GM23338 (cell line): ENCODE data around the gene UBE2Q2. TPM values are rescaled to one million over a fixed set of nuclear protein-coding genes. Genes with fewer than 3 reads are reported as not detected.

ENCODE experiments used
- ATAC-seq: fragments of 200-7000 bp; cut with Tn5 transposase; 3 replicates; pipeline ENCODE4 v1.9.1; 2020
- DNase-seq: peaks from one replicate; pipeline ENCODE4 v3.0.0-alpha.2; 2015; ENCODE audit warnings: low spot score
- H2AFZ ChIP-seq: fragments of 200-600 bp; sonication (generic); 2 replicates; pipeline ENCODE4 v1.8.0; 2016; ENCODE audit warnings: antibody characterized with exemption, mild to moderate bottlenecking, moderate library complexity
- H3F3A ChIP-seq: fragments of 200-600 bp; sonication (generic); replicated peaks from 2 replicates; pipeline ENCODE4 v1.8.0; 2017; ENCODE audit warnings: antibody characterized with exemption, mixed run types, low read depth
- H3K27ac ChIP-seq: fragments of 200-600 bp; sonication (generic); 2 replicates; pipeline ENCODE4 v1.6.1; 2016; ENCODE audit warnings: low read depth
- H3K27me3 ChIP-seq: fragments of 200-600 bp; sonication (generic); 2 replicates; pipeline ENCODE4 v1.8.0; 2016; ENCODE audit warnings: mild to moderate bottlenecking, mixed run types, moderate library complexity; ENCODE audit not compliant: insufficient read depth
- H3K36me3 ChIP-seq: fragments of 200-600 bp; sonication (generic); 2 replicates; pipeline ENCODE4 v1.8.0; 2016; ENCODE audit warnings: mild to moderate bottlenecking; ENCODE audit not compliant: insufficient read depth
- H3K4me1 ChIP-seq: fragments of 200-600 bp; sonication (generic); 2 replicates; pipeline ENCODE4 v1.8.0; 2016; ENCODE audit warnings: mild to moderate bottlenecking, moderate library complexity; ENCODE audit not compliant: insufficient read depth
- H3K4me2 ChIP-seq: fragments of 200-600 bp; sonication (generic); 2 replicates; pipeline ENCODE4 v1.7.1; 2017; ENCODE audit warnings: mixed run types
- H3K4me3 ChIP-seq: fragments of 200-600 bp; sonication (generic); 2 replicates; pipeline ENCODE4 v1.6.1; 2016; ENCODE audit warnings: mixed run types
- H3K79me2 ChIP-seq: fragments of 200-600 bp; sonication (generic); replicated peaks from 2 replicates; pipeline ENCODE4 v1.8.0; 2017; ENCODE audit warnings: mild to moderate bottlenecking; ENCODE audit not compliant: insufficient read depth
- H3K9me2 ChIP-seq: fragments of 200-600 bp; sonication (generic); 2 replicates; pipeline ENCODE4 v1.8.0; 2017; ENCODE audit not compliant: insufficient read depth
- H4K20me1 ChIP-seq: fragments of 200-600 bp; sonication (generic); replicated peaks from 2 replicates; pipeline ENCODE4 v1.8.0; 2017; ENCODE audit warnings: mild to moderate bottlenecking; ENCODE audit not compliant: insufficient read depth
- H3K27ac Mint-ChIP-seq: 2 replicates; pipeline ENCODE4 v1.8.0; 2020; ENCODE audit warnings: inconsistent platforms, mild to moderate bottlenecking, moderate library complexity, mixed read lengths
- H3K27me3 Mint-ChIP-seq: 3 replicates; pipeline ENCODE4 v1.8.0; 2022; ENCODE audit warnings: low read depth, mild to moderate bottlenecking, moderate library complexity, mixed read lengths, inconsistent platforms; ENCODE audit not compliant: insufficient read depth, poor library complexity
- H3K36me3 Mint-ChIP-seq: 3 replicates; pipeline ENCODE4 v1.8.0; 2021; ENCODE audit warnings: low read depth, mild to moderate bottlenecking, inconsistent platforms, moderate library complexity, mixed read lengths
- H3K4me1 Mint-ChIP-seq: 3 replicates; pipeline ENCODE4 v1.8.0; 2020; ENCODE audit warnings: mild to moderate bottlenecking, inconsistent platforms, mixed read lengths
- H3K4me3 Mint-ChIP-seq: 3 replicates; pipeline ENCODE4 v1.8.0; 2021; ENCODE audit warnings: moderate library complexity, mild to moderate bottlenecking, inconsistent platforms, mixed read lengths
- H3K9me3 Mint-ChIP-seq: 3 replicates; pipeline ENCODE4 v1.8.0; 2020; ENCODE audit warnings: moderate library complexity, mild to moderate bottlenecking, inconsistent platforms, mixed read lengths
- EZH2 ChIP-seq: fragments of 200-600 bp; sonication (generic); IDR thresholded peaks from one replicate; pipeline ENCODE4 v1.8.0; 2017; ENCODE audit warnings: antibody characterized with exemption, mild to moderate bottlenecking, low read depth; ENCODE audit not compliant: unreplicated experiment
- EZH2phosphoT487 ChIP-seq: fragments of 200-600 bp; sonication (generic); IDR thresholded peaks from one replicate; pipeline ENCODE4 v1.8.1; 2018; ENCODE audit warnings: antibody characterized with exemption; ENCODE audit not compliant: unreplicated experiment
- REST ChIP-seq: IDR thresholded peaks from one replicate; pipeline ENCODE4 v1.6.1; 2018; ENCODE audit warnings: antibody characterized with exemption; ENCODE audit not compliant: unreplicated experiment
- ZNF462 ChIP-seq: fragments of 250-450 bp; sonication (Bioruptor Pico); IDR thresholded peaks from 2 replicates; pipeline ENCODE4 v1.5.0; 2020; ENCODE audit warnings: mild to moderate bottlenecking, moderate library complexity
- polyA plus RNA-seq: library from polyadenylated mRNA; unstranded; fragments of >200 nt; fragmentation: Nextera tagmentation; extraction: Ambion mirVana; gene quantifications from 2 replicates; pipeline ENCODE4 v1.2.1, GENCODE V29; 2016
- total RNA-seq: library from RNA; depleted of rRNA; stranded (reverse); fragments of >200 nt; shearing (Covaris generic); gene quantifications from 2 replicates; pipeline ENCODE4 v1.2.3, GENCODE V29; 2014

The UBE2Q2 gene
- total and polyA plus RNA-seq, 2 experiments from 2014 or later, result 23.7 to 29.3 TPM

GRCh38 chr15:75926931-75927330 lies 83.7 kb downstream of the UBE2Q2 start:
- Histone ChIP-seq H3K27me3 (no peaks in the 10 kb centered on the region), H3K4me1 (peaks cover 26% of the 10 kb centered on the region), H3K36me3 (peaks cover 18% of the 10 kb centered on the region), H3K4me2 (peak overlapping the region; percentile 33; the same call in 1 of the 2 replicates), H3F3A (no peaks in the 10 kb centered on the region; the same call in 1 of the 2 replicates), H4K20me1 (peaks cover 34% of the 10 kb centered on the region), H2AFZ (no peak overlapping the region), H3K27ac (peak overlapping the region; percentile 40), H3K79me2 (peaks cover 59% of the 10 kb centered on the region), H3K4me3 (no peak overlapping the region), H3K9me2 (no peaks in the 10 kb centered on the region)
- ATAC-seq (no peak), DNase-seq (no peak)
- peak overlapping the region; percentile 52; the same call in 1 of the 2 replicates for H3K27ac Mint-ChIP-seq
- H3K4me3 Mint-ChIP-seq, result no peak overlapping the region
- TF ChIP-seq REST (no peak), EZH2 (no peak), EZH2phosphoT487 (no peak), ZNF462 (CRISPR knock-in tag) (no peak)
- H3K27me3 Mint-ChIP-seq, result no peaks in the 10 kb centered on the region
- peaks cover 41% of the 10 kb centered on the region for H3K4me1 Mint-ChIP-seq
- H3K9me3 Mint-ChIP-seq, result no peaks in the 10 kb centered on the region
- peaks cover 37% of the 10 kb centered on the region for H3K36me3 Mint-ChIP-seq
